ENCODE measurements around the gene PTPRD. TPM values are rescaled to one million over a fixed set of nuclear protein-coding genes. Genes with fewer than 3 reads are reported as not detected.

Gene PTPRD
- total RNA-seq, 1 experiment from 2014 or later, result not detected

DNA sequence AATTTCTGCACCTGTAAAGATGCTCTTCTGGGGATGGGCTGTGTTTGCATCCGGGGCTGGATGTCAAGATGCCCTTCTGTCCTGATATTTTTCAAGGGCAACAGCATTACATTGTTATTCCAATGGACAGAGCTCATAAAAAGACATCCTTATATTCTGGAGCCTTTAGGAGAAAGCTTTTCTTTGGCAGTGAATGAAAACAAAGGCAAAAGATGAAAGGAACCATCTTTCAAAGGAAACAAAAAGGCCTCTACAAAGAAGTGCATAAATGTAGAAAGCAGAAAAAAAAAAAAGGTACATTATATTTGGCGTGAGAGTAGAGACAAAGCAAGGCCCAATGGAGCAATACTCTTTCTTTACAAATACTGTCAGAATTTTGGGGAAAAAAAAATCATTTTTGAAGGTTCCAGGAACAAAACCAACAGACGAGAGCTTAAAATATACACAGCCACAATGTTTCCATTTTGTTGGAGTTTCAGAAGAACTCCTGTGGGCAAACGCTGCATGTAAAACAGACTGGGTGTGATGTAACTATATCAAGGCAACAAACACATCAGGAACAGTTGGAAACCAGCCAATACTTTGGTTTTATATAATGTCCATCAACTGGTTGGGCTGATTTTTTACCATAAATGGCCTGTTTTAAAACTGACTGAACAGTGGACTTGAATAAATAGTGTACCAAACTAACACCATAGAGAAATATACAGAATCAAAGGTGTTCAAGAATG is 1927.7 kb downstream of the PTPRD start:
- Histone ChIP-seq H3K4me3 (ENCODE audit: low read depth in 2 of 2, low read length in 2 of 2) (no peak overlapping the region), H3K4me1 (ENCODE audit: control insufficient read depth, insufficient read depth, low read length) (no peaks in the 10 kb centered on the region), H3K27ac (ENCODE audit: low read length) (no peak overlapping the region), H3K27me3 (ENCODE audit: control insufficient read depth, insufficient read depth, low read length) (no peaks in the 10 kb centered on the region), H3K9me3 (ENCODE audit: control insufficient read depth, insufficient read depth, low read depth, low read length) (no peaks in the 10 kb centered on the region), H3K36me3 (ENCODE audit: control insufficient read depth, insufficient read depth, low read length) (no peaks in the 10 kb centered on the region)
- CTCF ChIA-PET, result no interaction called here
- BruUV-seq (replicated peaks), result no TSS peak
- intact Hi-C loops (cut with micrococcal nuclease; ENCODE audit: unreplicated experiment), result no loop called here
- DNase-seq (ENCODE audit: low read depth, low spot score) (no peak), ATAC-seq (no peak)
- POLR2A ChIA-PET, result no interaction called here
- TF ChIP-seq, protein P1, sequence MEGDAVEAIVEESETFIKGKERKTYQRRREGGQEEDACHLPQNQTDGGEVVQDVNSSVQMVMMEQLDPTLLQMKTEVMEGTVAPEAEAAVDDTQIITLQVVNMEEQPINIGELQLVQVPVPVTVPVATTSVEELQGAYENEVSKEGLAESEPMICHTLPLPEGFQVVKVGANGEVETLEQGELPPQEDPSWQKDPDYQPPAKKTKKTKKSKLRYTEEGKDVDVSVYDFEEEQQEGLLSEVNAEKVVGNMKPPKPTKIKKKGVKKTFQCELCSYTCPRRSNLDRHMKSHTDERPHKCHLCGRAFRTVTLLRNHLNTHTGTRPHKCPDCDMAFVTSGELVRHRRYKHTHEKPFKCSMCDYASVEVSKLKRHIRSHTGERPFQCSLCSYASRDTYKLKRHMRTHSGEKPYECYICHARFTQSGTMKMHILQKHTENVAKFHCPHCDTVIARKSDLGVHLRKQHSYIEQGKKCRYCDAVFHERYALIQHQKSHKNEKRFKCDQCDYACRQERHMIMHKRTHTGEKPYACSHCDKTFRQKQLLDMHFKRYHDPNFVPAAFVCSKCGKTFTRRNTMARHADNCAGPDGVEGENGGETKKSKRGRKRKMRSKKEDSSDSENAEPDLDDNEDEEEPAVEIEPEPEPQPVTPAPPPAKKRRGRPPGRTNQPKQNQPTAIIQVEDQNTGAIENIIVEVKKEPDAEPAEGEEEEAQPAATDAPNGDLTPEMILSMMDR (IDR thresholded peaks at IDR 0.05), result no peak
- no peak for TF ChIP-seq TCF7L2 (IDR thresholded peaks at IDR 0.05; ENCODE audit: low read depth, low read length)
- TF ChIP-seq, protein P2, sequence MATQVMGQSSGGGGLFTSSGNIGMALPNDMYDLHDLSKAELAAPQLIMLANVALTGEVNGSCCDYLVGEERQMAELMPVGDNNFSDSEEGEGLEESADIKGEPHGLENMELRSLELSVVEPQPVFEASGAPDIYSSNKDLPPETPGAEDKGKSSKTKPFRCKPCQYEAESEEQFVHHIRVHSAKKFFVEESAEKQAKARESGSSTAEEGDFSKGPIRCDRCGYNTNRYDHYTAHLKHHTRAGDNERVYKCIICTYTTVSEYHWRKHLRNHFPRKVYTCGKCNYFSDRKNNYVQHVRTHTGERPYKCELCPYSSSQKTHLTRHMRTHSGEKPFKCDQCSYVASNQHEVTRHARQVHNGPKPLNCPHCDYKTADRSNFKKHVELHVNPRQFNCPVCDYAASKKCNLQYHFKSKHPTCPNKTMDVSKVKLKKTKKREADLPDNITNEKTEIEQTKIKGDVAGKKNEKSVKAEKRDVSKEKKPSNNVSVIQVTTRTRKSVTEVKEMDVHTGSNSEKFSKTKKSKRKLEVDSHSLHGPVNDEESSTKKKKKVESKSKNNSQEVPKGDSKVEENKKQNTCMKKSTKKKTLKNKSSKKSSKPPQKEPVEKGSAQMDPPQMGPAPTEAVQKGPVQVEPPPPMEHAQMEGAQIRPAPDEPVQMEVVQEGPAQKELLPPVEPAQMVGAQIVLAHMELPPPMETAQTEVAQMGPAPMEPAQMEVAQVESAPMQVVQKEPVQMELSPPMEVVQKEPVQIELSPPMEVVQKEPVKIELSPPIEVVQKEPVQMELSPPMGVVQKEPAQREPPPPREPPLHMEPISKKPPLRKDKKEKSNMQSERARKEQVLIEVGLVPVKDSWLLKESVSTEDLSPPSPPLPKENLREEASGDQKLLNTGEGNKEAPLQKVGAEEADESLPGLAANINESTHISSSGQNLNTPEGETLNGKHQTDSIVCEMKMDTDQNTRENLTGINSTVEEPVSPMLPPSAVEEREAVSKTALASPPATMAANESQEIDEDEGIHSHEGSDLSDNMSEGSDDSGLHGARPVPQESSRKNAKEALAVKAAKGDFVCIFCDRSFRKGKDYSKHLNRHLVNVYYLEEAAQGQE (IDR thresholded peaks at IDR 0.05; ENCODE audit: insufficient read depth in 1 of 2, low read depth in 2 of 2, low read length in 1 of 2), result no peak
- no peak for TF ChIP-seq POLR2AphosphoS5 (IDR thresholded peaks at IDR 0.05; ENCODE audit: low read depth, low read length)
- TF ChIP-seq SIN3A (IDR thresholded peaks at IDR 0.05; ENCODE audit: borderline replicate concordance, insufficient read depth, low read depth, low read length), result no peak
- in situ Hi-C loops (cut with HindIII; ENCODE audit: low pct_unique_long_range_greater_than_20kb, low sequenced_read_pairs), result no loop called here

GRCh38 chr9:8683496-8683895 is 1929.3 kb downstream of the PTPRD start:
- Histone ChIP-seq H3K9me3 (ENCODE audit: control insufficient read depth, insufficient read depth, low read depth, low read length) (no peaks in the 10 kb centered on the region), H3K27me3 (ENCODE audit: control insufficient read depth, insufficient read depth, low read length) (no peaks in the 10 kb centered on the region), H3K36me3 (ENCODE audit: control insufficient read depth, insufficient read depth, low read length) (no peaks in the 10 kb centered on the region), H3K27ac (ENCODE audit: low read length) (no peak overlapping the region), H3K4me3 (ENCODE audit: low read depth in 2 of 2, low read length in 2 of 2) (no peak overlapping the region), H3K4me1 (ENCODE audit: control insufficient read depth, insufficient read depth, low read length) (no peaks in the 10 kb centered on the region)
- TF ChIP-seq, protein P1 (IDR thresholded peaks at IDR 0.05), result no peak
- TF ChIP-seq, protein P2 (IDR thresholded peaks at IDR 0.05; ENCODE audit: insufficient read depth in 1 of 2, low read depth in 2 of 2, low read length in 1 of 2), result no peak
- TF ChIP-seq TCF7L2 (IDR thresholded peaks at IDR 0.05; ENCODE audit: low read depth, low read length), result no peak
- TF ChIP-seq SIN3A (IDR thresholded peaks at IDR 0.05; ENCODE audit: borderline replicate concordance, insufficient read depth, low read depth, low read length), result no peak
- no peak for TF ChIP-seq POLR2AphosphoS5 (IDR thresholded peaks at IDR 0.05; ENCODE audit: low read depth, low read length)
- POLR2A ChIA-PET, result no interaction called here
- CTCF ChIA-PET, result no interaction called here
- in situ Hi-C loops (cut with HindIII; ENCODE audit: low pct_unique_long_range_greater_than_20kb, low sequenced_read_pairs) (no loop called here), intact Hi-C loops (cut with micrococcal nuclease; ENCODE audit: unreplicated experiment) (no loop called here)
- no TSS peak for BruUV-seq (replicated peaks)
- DNase-seq (ENCODE audit: low read depth, low spot score) (no peak), ATAC-seq (no peak)
